ENCODE results near the gene ANKFN1.

DNA sequence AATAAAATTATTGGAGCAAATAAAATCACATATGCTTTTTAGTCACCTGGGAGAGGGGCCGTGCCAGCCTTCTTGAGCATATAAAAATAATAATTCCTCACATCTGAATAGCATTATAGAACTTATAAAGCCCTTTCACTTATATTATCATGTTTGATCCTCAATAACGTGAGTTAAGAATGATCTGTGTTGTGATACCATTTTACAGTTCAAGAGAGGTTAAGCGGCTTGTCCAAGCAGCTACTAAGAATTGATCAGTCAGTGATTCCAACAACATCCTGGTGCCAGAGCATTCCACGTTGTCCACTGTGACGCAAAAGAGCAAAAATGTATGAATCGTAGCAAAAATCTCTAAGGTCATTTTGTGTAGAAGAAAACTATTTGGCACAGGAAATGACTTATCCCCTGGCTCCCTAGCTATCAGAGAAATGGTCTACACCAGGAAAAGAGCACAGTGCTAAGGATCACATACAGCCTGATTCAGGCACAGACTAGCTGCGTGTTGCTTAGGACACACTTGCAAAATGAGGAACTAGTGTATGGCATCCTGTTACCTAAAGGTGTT lies 33.0 kb downstream of the ANKFN1 start:
- no peak for TF ChIP-seq EZH2phosphoT487 (conservative IDR thresholded peaks at IDR 0.05; ENCODE audit: low read length)
- TF ChIP-seq, protein P1, sequence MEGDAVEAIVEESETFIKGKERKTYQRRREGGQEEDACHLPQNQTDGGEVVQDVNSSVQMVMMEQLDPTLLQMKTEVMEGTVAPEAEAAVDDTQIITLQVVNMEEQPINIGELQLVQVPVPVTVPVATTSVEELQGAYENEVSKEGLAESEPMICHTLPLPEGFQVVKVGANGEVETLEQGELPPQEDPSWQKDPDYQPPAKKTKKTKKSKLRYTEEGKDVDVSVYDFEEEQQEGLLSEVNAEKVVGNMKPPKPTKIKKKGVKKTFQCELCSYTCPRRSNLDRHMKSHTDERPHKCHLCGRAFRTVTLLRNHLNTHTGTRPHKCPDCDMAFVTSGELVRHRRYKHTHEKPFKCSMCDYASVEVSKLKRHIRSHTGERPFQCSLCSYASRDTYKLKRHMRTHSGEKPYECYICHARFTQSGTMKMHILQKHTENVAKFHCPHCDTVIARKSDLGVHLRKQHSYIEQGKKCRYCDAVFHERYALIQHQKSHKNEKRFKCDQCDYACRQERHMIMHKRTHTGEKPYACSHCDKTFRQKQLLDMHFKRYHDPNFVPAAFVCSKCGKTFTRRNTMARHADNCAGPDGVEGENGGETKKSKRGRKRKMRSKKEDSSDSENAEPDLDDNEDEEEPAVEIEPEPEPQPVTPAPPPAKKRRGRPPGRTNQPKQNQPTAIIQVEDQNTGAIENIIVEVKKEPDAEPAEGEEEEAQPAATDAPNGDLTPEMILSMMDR (IDR thresholded peaks at IDR 0.05; ENCODE audit: insufficient read depth, low read length, poor library complexity, severe bottlenecking): no peak

Data from SU-DHL-6 (cell line).